Central memory CD8-positive, alpha-beta T cell (primary cell): ENCODE results near the gene HIRA.
"Not testable (repeated sequence)": the region's sequence is repeated elsewhere in the genome, so short reads cannot be mapped to it uniquely, and the experiment has no call there.

Source experiments
- ATAC-seq: fragments of 150-1000 bp; cut with Tn5 transposase; replicated peaks from 2 replicates; pipeline ENCODE4 v1.10.0; 2022; ENCODE audit warnings: mild to moderate bottlenecking, moderate FRiP score, moderate number of reproducible peaks; ENCODE audit not compliant: poor library complexity, severe bottlenecking; ENCODE audit errors: extremely low read depth
- DNase-seq, 2 donors: peaks; one replicate each; pipeline ENCODE4 v3.0.0; 2021; ENCODE audit warnings: low spot score in 2 of 2
- H3K27ac Mint-ChIP-seq: one replicate; pipeline ENCODE4 v1.8.0; 2022; ENCODE audit warnings: low read depth, mild to moderate bottlenecking, moderate library complexity, mixed read lengths
- H3K27me3 Mint-ChIP-seq: one replicate; pipeline ENCODE4 v1.8.0; 2022; ENCODE audit warnings: mixed read lengths
- H3K36me3 Mint-ChIP-seq: one replicate; pipeline ENCODE4 v1.8.0; 2022; ENCODE audit warnings: mild to moderate bottlenecking, moderate library complexity, mixed read lengths; ENCODE audit not compliant: insufficient read depth
- H3K4me1 Mint-ChIP-seq: one replicate; pipeline ENCODE4 v1.8.0; 2022; ENCODE audit warnings: mixed read lengths
- H3K4me3 Mint-ChIP-seq: one replicate; pipeline ENCODE4 v1.8.0; 2022; ENCODE audit warnings: mild to moderate bottlenecking, moderate library complexity, mixed read lengths
- H3K9me3 Mint-ChIP-seq: one replicate; pipeline ENCODE4 v1.8.0; 2022; ENCODE audit warnings: mixed read lengths

Gene HIRA

DNA sequence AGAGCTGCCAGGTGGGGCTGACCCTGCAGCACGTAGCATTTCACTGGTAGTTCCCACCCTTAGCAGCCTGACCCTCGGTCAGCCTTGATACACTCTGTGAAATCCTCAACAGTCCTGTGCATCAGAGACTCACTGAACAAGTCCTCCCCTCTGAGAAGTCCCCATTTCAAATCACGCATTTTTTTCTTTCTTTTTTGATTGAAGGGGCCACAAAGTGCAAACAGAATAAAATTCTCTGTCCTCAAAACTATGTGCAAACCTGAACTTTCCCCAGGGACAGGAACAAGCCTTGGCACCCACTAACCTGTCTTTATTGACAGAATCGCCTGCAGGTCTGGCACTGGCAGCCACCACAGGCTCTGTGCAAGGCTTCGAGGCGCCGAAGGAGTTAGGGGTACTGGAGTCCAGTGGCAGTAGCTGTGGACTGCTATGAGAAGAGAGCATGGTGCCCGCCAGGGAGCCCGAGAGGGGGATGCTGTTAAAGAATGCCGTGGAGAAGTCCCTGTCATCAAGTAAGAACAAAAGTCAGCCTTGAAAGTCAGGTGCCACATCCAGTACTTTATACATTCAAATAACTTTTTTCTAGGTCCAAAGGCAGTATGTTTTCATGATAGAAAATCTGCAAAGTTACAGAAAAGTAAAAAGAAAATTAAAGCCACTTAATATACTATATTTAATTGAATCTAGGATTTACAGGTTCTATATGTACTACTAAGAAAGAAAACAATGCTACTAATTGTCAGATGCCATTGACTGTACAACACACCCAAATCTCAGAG is 53.8 kb downstream of the HIRA start:
- H3K4me1 Mint-ChIP-seq = no peaks in the 10 kb centered on the region
- no peak overlapping the region for H3K4me3 Mint-ChIP-seq
- no peak overlapping the region for H3K27ac Mint-ChIP-seq
- peaks cover 47% of the 10 kb centered on the region for H3K36me3 Mint-ChIP-seq
- H3K27me3 Mint-ChIP-seq = no peaks in the 10 kb centered on the region
- DNase-seq = no peak
- H3K9me3 Mint-ChIP-seq = no peaks in the 10 kb centered on the region
- ATAC-seq = no peak

DNA sequence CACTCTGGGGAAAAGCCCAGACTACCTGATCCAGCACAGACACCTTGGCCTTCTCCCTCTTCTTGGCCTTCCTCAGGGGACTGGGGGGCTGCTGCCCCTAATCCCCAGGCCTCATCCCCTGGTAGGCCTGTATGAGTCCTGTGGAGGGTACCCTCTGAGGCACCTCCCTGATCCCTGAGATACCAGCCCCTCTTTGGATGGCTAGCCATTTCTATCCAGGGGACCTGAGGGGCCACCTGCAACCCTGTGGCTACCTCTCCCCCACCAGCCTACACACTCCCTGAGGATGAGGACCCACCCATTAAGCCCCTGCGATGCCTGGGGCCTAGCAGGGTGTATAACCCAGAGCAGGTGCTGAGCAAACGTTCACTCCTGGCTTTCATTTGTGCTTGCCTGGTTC is 54.6 kb downstream of the HIRA start:
- no peak for ATAC-seq
- no peaks in the 10 kb centered on the region for H3K9me3 Mint-ChIP-seq
- H3K27ac Mint-ChIP-seq = no peak overlapping the region
- H3K36me3 Mint-ChIP-seq = peaks cover 46% of the 10 kb centered on the region
- H3K4me1 Mint-ChIP-seq = no peaks in the 10 kb centered on the region
- H3K27me3 Mint-ChIP-seq = no peaks in the 10 kb centered on the region
- H3K4me3 Mint-ChIP-seq = no peak overlapping the region
- DNase-seq = no peak

DNA sequence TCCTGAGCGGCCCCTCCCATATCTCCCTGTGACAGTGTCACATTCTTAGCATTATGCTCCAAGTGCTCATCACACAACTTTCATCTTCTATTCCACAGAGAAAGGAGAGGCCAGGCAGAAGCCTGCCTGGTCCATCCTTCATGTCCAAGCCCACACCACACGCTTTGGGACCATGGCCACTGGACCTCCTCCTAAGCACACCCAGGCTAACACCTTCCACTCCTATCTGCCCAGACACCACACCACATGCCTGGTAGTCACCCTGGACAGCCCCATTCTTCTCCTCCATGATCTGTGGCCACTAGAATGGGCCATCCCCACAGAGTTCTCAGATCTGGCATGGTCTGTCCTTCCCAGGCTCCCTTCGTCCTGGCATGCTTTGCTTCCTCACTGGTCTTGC is 55.3 kb downstream of the HIRA start:
- DNase-seq (no peak), ATAC-seq (no peak)
- H3K9me3 Mint-ChIP-seq = no peaks in the 10 kb centered on the region
- peak overlapping the region; percentile 77 for H3K27ac Mint-ChIP-seq
- H3K4me1 Mint-ChIP-seq = no peaks in the 10 kb centered on the region
- no peaks in the 10 kb centered on the region for H3K27me3 Mint-ChIP-seq
- peaks cover 48% of the 10 kb centered on the region for H3K36me3 Mint-ChIP-seq
- no peak overlapping the region for H3K4me3 Mint-ChIP-seq

DNA sequence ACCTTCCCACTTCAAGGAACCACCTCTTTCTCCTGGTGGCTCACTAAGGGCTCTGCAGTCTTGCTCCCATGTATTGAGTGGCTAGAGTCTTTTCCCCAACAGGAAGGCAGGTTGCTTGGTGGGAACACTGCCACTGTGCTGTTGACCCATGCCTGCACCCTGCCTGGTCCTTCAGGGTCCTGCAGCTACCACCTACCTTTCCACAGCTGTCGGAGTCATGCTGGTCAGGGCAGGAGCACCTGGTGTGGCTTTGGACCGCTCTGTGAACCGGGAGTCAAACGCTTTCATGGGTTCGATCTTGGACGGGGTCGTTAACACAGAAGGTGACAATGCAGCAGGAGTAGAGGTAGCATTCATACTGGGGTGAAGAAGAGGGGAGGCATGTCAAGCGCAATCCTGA is 56.1 kb downstream of the HIRA start:
- DNase-seq (no peak), ATAC-seq (no peak)
- Mint-ChIP-seq H3K9me3 (no peaks in the 10 kb centered on the region), H3K27me3 (no peaks in the 10 kb centered on the region), H3K4me3 (no peak overlapping the region), H3K27ac (no peak overlapping the region), H3K36me3 (peaks cover 48% of the 10 kb centered on the region), H3K4me1 (no peaks in the 10 kb centered on the region)

DNA sequence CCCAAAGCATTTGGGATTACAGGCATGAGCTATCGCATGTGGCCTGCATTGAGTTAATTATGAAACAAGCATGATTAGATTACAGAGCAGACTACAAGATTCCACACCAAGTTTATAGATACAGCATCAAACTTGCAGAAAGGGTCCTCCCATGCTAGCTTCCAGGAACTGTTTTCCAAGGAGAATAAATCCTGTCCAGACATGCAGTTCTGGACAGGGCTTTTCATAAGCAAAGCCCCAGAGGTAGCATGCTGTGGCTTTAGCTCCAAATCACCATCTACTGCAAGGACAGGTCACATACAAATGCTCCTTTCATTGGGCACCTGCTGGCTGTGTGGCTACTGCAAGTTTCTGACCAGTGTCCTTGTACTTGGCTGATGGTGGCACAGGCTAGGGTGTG is 57.1 kb downstream of the HIRA start:
- DNase-seq = no peak
- Mint-ChIP-seq H3K36me3 (peaks cover 49% of the 10 kb centered on the region), H3K9me3 (no peaks in the 10 kb centered on the region), H3K27me3 (no peaks in the 10 kb centered on the region), H3K4me1 (no peaks in the 10 kb centered on the region), H3K4me3 (no peak overlapping the region), H3K27ac (no peak overlapping the region)
- no peak for ATAC-seq

DNA sequence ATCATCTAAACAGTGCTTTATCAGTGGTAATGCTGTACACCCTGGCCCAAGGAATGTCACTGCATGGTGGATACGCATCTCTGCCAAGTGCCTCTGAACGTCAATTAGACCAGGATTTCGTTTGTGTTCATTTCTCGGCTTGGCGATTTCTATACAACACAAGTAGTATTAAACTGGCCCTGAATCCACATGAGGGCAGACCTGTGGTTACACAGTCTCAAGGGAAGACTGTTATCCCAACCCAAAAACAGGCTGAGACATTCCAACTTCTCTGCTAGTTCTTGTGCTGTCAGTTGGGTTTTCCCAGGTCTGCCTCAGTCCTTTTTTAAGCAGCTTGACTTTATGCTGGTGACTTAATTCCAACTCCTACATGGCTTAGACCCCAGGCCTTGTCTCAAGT is 58.1 kb downstream of the HIRA start:
- no peak for DNase-seq
- no peak for ATAC-seq
- H3K9me3 Mint-ChIP-seq = no peaks in the 10 kb centered on the region
- H3K36me3 Mint-ChIP-seq = peaks cover 57% of the 10 kb centered on the region
- no peak overlapping the region for H3K4me3 Mint-ChIP-seq
- no peaks in the 10 kb centered on the region for H3K4me1 Mint-ChIP-seq
- H3K27me3 Mint-ChIP-seq = no peaks in the 10 kb centered on the region
- H3K27ac Mint-ChIP-seq = no peak overlapping the region

DNA sequence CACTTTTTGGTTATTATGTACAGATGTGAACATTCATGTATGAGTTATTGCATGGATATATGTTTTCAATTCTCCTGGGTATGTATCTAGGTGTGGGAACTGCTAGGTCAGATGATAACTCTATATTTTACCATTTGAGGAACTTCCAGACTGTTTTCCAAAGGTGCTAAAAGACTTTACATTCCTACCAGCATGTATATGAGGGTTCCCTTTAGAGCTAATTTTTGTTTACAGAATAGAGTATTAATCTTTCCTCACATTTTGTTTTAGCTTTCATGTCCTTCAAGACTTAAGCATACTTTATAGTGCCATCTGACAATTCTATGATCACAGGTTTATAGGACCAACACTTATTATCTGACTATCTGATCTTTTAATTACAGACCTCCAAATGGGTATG is 59.6 kb downstream of the HIRA start:
- Mint-ChIP-seq H3K9me3 (no peaks in the 10 kb centered on the region), H3K27ac (peak overlapping the region; percentile 44), H3K36me3 (peaks cover 60% of the 10 kb centered on the region), H3K27me3 (no peaks in the 10 kb centered on the region), H3K4me1 (no peaks in the 10 kb centered on the region), H3K4me3 (no peak overlapping the region)
- no peak for DNase-seq
- ATAC-seq = no peak

DNA sequence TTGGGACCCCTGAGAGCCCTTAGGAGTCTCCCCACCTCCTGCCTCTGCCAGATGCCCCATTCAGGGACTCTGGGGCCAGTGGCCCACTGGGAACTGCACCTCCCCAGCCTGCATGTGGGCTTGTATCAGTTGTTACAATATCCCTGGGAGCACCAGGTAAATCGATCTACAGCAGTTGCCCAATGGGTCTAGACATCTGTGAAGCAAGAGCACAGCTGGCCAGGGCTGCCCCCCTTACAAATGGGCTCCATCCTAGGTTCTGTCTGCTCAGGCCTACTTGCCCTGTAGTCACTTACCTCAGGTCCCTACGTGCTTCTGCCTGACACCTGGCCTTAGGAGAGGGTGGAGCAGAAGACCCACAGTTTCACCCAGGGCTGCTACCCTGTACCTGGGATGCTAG is 62.7 kb downstream of the HIRA start:
- DNase-seq (no peak), ATAC-seq (no peak)
- H3K27me3 Mint-ChIP-seq = no peaks in the 10 kb centered on the region
- no peaks in the 10 kb centered on the region for H3K9me3 Mint-ChIP-seq
- H3K36me3 Mint-ChIP-seq = peaks cover 55% of the 10 kb centered on the region
- H3K4me1 Mint-ChIP-seq = peaks cover 14% of the 10 kb centered on the region
- H3K4me3 Mint-ChIP-seq = no peak overlapping the region
- H3K27ac Mint-ChIP-seq = no peak overlapping the region

DNA sequence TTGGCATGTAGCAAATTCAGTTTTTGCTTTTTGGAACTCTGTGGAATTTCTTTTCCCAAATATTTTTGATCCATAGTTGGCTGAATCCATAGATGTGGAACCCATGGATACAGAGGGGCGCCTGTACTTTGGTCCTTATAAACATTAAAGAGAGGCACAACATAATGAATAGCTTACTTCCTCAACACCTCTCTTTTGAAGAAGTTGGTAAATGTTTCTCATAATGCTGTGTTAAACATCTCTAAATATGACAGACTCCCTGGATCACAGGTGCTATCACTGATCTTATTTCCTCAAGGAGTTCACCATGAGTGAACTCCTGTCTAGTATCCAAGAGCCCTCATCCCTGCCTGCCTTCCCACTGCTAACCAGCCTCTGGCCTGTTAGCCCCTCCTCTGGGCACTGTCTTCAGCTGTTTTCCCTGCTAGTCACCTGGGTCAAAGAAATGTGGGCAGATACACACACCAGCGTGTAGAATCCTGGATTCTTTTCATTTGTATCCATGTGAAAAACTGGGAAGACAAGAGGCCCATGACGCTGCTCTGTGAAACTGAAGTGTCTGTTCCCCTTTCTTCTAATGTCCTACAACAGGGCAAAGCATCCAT is 63.7 kb downstream of the HIRA start:
- ATAC-seq (no peak), DNase-seq (no peak)
- Mint-ChIP-seq H3K27ac (no peak overlapping the region), H3K27me3 (no peaks in the 10 kb centered on the region), H3K4me3 (no peak overlapping the region), H3K4me1 (peaks cover 14% of the 10 kb centered on the region), H3K9me3 (no peaks in the 10 kb centered on the region), H3K36me3 (peaks cover 49% of the 10 kb centered on the region)

DNA sequence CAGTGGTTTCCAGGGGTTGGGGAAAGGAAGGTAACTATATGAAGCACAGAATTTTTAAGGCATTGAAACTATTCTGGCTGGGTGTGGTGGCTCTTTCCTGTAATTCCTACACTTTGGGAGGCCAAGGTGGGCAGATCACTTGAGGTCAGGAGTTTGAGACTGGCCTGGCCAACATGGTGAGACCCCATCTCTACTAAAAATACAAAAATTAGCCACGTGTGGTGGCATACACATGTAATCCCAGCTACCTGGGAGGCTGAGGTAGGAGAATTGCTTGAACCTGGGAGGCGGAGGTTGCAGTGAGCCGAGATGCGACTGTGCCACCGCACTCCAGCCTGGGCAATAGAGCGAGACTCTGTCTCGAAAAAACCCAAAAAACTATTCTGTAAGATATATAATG is 68.0 kb downstream of the HIRA start:
- not testable (repeated sequence) for H3K4me3 Mint-ChIP-seq, DNase-seq, H3K9me3 Mint-ChIP-seq, ATAC-seq, H3K27ac Mint-ChIP-seq, H3K27me3 Mint-ChIP-seq
- Mint-ChIP-seq H3K4me1 (peaks cover 14% of the 10 kb centered on the region), H3K36me3 (peaks cover 37% of the 10 kb centered on the region)

DNA sequence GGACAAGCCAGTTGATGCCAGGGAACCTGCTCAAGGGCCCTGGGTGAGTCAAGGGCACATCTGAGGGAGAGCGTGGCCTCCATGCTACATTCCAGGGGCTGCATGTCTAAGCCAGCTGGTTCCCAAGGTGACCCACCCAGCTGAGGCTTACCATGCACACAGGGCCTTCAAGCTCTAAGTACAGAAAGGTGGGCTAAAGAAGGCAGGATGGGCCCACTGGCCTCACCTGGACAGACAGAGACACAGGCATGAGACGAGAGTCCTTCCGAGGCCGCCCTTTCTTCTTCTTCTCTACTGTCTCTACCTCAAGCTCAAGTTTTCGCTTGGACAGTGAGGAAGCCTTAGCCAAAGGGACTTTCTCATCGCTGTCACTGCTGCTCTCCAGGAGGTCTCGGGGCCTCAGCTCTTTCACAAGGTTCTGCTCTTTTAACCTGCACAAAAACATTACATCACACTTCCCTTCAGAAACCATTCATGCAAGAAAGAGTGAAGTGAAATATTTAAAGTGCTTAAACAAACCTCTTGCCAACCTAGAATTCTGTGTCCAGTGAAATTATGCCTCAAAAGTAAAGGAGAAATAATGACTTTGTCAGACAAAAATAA is 69.9 kb downstream of the HIRA start:
- H3K4me3 Mint-ChIP-seq = no peak overlapping the region
- DNase-seq (no peak), ATAC-seq (peak; percentile 32)
- H3K27ac Mint-ChIP-seq = no peak overlapping the region
- peaks cover 14% of the 10 kb centered on the region for H3K4me1 Mint-ChIP-seq
- no peaks in the 10 kb centered on the region for H3K9me3 Mint-ChIP-seq
- peaks cover 33% of the 10 kb centered on the region for H3K36me3 Mint-ChIP-seq
- H3K27me3 Mint-ChIP-seq = no peaks in the 10 kb centered on the region

DNA sequence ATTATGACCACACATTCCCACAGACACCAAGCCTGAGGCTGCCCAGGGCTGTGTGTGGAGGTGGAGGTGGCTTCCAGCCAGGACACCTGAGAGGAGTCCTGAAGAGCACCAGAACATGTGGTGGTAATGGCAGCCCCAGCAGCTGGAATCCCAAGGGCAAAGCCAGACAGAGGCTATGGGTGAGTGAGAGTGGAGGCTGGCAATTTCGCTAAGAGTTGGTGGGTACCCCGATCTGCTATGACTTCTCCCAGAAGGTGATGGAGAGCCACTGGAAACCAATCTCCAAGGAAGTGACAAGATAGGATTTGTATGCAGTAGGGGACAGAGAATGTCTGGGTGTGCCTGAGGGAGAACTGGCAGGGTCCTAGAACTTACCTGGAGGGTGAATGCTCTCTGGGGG is 70.7 kb downstream of the HIRA start:
- Mint-ChIP-seq H3K4me3 (no peak overlapping the region), H3K36me3 (peaks cover 32% of the 10 kb centered on the region)
- ATAC-seq = no peak

DNA sequence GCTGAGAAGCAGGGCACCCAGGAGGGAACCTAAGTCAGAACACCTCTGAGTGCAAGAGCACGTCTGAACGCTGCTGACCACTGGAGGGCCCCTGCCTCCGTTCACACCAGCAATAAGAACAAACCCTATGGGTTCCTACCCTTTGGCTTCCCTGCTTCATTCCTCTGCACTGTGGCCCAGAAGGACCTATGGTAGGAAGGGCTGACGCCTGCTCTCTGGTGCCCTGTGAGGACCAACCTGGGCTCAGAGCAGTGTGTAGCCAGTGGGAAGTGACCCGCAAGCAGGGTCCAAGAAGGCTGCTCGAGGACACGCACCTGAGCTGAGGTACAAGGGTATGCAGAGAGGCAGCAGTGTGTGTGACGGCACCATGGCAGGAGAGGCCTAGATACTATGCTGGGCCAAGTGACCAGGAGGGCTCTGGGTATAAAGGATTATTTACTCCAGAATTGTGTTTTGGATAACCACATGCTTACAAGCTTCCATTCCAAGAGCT is 71.2 kb downstream of the HIRA start:
- H3K36me3 Mint-ChIP-seq = peaks cover 36% of the 10 kb centered on the region
- DNase-seq (no peak), ATAC-seq (no peak)
- no peak overlapping the region for H3K4me3 Mint-ChIP-seq
- H3K27ac Mint-ChIP-seq = peak overlapping the region; percentile 33
- H3K4me1 Mint-ChIP-seq = peaks cover 8% of the 10 kb centered on the region
- H3K9me3 Mint-ChIP-seq = no peaks in the 10 kb centered on the region
- no peaks in the 10 kb centered on the region for H3K27me3 Mint-ChIP-seq

More for the DNA sequence above, 70.7 kb downstream of the HIRA start:
- Mint-ChIP-seq H3K4me1 (peaks cover 8% of the 10 kb centered on the region), H3K27ac (peak overlapping the region; percentile 33), H3K9me3 (no peaks in the 10 kb centered on the region), H3K27me3 (no peaks in the 10 kb centered on the region)
- no peak for DNase-seq
